Left lobe of liver (tissue), 2 donors: ENCODE measurements around the gene GNA12. TPM values are rescaled to one million over a fixed set of nuclear protein-coding genes. Genes with fewer than 3 reads are reported as not detected.

ENCODE experiments used
- ATAC-seq: fragments of 200-7000 bp; cut with Tn5 transposase; one replicate; pipeline ENCODE4 v1.9.1; 2020; ENCODE audit warnings: mild to moderate bottlenecking, moderate library complexity
- DNase-seq: peaks from one replicate; pipeline ENCODE4 v3.0.0-alpha.2; 2020; ENCODE audit warnings: low spot score
- total RNA-seq: library from RNA; stranded (reverse); gene quantifications from one replicate; pipeline ENCODE4 v1.2.1, GENCODE V29; 2021
- donor health status: DM: no; HTN: no; CAD: no; lungs with moderate emphysema.
- donor health status: DM: no; HTN: yes; CAD: no.

Gene GNA12, protein sequence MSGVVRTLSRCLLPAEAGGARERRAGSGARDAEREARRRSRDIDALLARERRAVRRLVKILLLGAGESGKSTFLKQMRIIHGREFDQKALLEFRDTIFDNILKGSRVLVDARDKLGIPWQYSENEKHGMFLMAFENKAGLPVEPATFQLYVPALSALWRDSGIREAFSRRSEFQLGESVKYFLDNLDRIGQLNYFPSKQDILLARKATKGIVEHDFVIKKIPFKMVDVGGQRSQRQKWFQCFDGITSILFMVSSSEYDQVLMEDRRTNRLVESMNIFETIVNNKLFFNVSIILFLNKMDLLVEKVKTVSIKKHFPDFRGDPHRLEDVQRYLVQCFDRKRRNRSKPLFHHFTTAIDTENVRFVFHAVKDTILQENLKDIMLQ
- 16.2 TPM for total RNA-seq

DNA sequence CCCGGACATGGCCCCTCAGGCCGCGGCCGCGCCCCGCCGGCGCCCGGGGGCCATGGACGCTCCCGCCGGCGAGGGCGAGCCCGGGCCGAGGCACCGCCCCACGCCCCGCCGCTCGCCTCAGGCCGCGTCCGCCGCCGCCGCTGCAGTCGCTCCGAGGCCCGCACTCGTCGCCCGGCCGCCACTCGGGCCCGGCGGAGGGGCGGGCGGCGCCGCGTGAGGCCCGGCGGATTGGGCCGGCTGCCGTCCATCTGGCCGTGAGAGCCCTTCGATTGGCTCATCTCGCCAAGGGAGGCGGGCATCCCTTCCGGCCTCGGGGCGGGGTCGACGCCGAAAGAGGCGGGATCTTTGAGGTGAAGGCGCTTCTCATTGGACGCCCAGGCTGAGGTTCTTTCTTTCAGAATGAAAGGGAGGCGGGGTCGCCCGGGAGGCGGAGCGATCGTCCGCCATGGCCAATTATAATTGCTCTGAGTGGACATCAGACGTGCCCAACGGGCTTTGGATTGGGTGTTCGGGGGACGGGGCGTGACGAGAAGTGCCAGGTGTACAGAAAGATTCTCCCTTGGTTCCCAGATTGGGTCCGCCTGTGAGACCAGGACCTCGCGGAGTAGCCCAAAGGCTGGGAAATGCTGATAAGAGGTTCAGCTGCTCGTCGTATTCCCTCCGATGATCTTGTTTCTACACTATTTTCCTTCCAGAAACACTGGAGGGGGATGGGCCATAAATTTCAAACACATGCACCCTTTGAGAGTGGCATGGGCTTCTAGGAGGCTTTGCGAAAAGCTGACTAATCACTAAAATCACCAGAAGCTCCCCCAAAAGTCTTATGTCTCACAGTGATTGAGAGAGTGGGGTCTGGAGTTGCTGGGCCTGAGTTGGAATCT, at the start of gene GNA12:
TSS of gene GNA12 (minus strand) at position 156 of the 881 bp plus-strand sequence. CDS start at position 9, 147 bp downstream.
- DNase-seq = peak; percentile 99
- ATAC-seq = peak; percentile 98

DNA sequence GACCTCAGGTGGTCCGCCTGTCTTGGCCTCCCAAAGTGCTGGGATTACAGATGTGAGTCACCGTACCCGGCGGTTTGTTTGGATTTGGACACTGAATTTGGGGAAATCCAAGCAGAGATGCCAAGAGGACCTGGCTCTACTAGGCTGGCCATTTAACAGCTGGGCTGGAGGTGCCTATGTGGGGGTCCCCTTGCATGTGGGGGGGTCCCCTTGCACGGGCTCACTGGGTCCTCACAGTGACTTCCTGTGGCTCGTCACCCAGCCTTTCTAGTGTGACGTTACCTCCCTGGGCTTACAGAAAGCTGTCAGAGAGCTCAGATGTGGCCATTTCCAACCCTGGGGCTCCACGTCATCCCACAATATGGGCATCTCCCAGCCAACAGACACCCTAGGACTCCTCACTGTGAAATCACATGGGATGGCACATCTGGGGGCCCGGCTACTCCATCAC, 49.3 kb upstream of the GNA12 start:
- no peak for ATAC-seq
- no peak for DNase-seq

DNA sequence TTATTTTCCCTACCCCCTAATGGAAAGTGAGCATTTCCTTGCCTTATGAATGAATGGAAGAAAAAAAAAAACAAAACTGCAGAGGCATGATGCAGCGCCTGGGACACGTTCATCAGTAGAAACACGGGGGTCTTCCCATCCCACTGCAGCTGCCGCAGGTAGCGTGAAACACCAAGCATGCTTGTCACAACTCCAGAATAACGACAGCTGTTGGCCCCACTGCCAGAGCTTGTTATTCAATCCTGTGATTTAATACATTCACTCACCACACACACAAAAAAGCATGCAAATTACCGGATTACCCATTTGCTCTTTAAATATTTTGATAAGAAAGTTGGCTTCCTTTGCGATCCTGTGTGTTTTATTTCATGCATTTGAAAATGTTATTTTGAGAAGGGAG, 48.4 kb upstream of the GNA12 start:
- DNase-seq (no peak), ATAC-seq (no peak)

DNA sequence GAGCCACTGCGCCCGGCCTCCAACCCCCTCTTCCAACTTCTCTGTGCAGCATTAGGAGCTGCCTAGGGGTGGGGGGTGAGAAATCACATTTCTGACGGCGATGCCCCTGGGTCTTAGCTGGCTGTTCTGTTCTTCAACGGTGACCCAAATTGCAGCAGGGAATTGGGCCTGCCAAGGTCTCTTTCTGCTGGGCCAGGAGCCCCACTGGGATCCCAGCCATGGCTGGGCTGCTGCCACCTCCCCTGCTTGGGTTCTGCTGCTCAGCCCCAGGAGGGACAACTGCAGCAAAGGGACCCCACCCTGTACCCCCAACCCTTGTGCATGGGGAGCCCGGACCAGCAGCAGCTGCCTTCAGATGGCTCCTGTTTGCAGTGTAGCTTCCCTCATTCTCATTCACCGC, 43.7 kb upstream of the GNA12 start:
- DNase-seq (no peak), ATAC-seq (no peak)

DNA sequence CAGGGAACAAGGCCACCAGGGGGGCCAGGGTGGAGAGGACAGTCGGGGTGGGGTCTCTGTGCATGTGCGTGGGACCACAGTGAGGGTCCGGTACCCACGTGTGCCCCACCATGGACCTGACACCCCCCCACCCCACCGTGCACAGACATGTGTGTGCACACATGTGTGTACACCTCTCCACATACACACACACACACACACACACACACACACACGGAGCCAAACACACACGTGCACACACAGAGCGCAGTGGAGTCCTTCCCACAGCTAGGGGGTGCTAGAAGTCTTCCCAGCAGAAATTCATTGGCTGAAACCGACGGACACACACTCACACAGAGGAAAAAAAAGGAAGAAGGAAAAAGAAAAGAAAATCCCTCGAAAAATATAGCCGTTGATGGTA, 42.8 kb upstream of the GNA12 start:
- DNase-seq (peak; percentile 53), ATAC-seq (peak; percentile 95)

DNA sequence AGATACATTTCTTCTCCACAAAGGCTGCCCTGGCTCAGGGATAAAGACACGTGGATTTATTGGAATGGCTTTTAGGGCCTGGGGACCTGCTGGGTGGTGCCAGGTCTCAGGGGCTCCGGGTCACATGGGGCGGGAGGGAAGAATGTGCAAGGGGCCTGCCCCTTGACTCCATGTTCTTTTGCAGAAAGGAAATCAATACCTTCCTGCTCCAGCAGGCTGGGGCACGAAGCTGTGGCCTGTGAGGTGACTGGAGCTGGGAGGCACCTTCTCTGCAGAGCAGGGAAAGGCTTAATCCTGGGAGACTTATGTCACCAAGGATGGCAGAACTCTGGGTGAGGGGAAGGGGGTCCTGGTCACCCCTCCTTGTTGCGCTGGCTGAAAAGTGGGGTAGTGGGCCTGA, 42.3 kb upstream of the GNA12 start:
- ATAC-seq (no peak), DNase-seq (no peak)

DNA sequence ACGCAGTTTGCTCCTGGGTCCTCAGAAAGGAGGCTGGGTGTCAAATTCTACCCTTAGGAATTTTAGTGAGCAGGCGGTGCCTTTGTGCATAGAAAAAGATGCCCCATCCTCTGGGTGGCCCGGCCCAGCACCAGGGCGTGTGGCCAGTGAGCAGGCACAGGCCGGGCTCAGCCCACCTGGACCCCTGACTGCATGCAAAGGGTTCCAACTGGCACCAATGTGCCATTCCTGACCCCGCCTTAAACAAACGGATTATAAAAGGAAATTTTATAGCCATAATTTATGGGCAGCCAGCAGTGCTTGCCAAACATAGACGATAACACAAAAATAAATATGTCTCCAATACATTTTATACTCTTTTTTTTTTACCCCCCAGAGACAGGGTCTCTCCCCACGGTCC, 40.1 kb upstream of the GNA12 start:
- ATAC-seq (no peak), DNase-seq (no peak)

DNA sequence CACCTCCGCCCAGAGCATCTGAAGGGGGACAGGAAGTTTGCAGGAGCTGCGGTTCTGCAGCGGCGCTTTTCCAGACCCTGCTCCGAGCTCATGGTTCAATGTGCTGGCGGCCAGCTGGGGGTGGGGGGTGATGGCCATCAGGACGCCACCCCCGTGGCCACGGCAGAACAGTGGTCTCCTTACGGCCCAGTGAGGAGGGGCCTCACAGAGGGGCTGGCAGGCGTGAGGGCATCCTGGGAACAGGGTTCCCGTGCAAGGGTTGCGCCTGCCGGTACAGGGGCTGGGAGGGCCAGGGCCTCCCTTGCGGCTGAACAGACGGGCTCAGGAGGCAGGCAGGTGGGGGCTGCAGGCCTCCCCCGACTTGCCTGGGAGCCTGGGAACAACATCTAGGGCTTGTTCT, 39.0 kb upstream of the GNA12 start:
- ATAC-seq (no peak), DNase-seq (no peak)

DNA sequence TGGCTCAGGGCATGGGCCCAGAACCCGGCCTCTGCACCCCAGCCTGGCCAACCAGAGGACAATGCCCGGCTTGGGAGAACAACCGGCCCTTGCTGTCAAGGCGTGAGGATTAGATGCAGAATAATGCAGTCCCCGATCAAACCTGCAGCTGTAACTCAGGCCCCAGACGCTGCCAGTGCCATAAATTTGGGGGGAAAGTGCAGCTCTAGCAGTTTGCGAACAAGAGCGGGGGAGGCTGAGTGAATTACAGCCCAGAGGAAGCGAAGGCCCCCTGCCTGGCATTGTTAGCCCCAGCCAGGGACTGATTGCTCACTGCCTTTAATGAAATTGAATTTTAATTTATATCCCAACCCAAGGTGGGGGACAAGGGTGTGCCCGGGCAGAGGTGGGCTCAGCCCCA, 38.0 kb upstream of the GNA12 start:
- ATAC-seq (no peak), DNase-seq (no peak)

DNA sequence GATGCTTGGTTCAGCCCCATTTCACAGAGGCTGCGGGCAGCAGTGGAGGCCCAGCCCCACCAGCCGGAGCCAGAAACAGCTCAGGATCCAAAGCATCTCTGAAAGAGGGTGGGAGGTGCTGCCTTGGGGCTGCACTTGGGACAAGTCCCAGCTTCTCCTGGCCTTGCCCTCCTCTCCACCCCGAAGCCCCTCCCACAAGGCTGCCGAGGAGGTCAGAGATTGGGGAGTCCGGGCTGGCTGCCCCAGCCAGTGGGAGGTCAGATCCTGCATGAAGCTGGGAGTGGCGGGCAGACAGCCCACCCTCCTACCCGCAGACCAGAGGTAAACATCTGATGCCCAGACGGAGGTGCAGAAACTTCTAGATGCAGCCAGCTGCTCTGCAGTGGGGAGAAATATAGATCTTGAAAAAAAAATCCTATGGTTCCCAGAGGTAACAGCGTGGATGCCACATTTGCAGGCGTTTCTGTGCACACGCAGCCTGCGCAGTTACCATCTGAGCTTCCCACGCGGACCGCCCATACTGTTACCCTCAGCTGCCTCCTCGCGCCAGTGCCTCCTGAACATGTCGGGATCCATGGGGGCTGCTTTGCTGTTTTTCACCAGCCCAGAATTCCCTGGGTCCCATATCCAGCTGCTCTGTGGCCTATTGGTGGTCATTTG, 36.9 kb upstream of the GNA12 start:
- DNase-seq (no peak), ATAC-seq (no peak)

DNA sequence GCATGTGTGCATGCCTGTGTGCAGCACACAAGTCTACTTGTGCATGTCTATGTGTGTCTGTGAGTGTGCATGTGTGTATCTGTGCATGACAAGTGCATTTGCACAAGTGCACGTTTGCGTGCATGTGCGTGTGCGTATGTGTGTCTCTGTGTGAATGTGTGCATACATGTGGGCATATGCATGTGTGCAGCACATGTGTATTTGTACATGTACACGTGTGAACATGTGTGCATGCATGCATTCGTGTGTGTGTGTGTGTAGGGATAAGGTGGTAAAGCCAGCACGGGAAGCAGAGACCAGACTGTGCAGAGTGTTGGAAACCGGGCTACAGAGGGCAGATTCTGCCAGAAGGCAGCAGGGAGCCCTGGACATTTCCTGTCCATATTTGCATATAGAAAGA, 35.9 kb upstream of the GNA12 start:
- ATAC-seq (no peak), DNase-seq (no peak)

DNA sequence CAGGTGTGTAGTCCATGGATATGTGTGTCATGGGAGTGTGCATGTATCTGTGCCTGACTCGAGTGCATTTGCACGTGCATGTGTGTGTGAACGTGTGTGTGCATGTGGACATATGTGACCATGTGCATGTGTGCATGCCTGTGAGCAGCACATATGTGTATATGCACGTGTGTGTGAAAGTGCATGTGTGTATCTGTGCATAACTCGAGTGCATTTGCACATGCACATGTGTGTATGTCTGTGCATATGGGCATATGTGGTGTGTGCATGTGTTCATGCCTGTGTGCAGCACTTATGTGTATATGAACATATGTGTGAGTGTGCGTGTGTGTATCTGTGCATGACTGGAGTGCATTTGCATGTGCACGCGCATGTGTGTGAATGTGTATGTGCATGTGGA, 35.2 kb upstream of the GNA12 start:
- DNase-seq (no peak), ATAC-seq (no peak)

DNA sequence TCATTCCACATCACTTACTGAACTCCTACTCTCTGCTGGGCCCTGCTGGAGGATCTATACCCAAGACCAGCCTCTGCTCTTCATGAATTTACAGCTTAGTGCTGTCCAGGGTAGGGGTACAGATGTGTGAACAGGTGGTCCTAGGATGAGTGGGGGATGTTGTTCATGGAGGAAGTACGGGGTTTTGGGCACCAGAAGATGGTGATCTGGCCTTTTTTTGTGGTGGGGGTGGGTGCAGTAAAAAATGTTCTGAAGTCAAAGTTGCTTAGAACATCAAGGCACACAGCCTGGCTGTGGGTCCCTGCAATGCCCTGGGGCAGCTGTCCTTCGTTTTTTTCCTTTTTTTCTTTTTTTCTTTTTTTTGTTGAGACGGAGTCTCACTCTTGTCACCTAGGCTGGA, 34.2 kb upstream of the GNA12 start:
- ATAC-seq (no peak), DNase-seq (no peak)

DNA sequence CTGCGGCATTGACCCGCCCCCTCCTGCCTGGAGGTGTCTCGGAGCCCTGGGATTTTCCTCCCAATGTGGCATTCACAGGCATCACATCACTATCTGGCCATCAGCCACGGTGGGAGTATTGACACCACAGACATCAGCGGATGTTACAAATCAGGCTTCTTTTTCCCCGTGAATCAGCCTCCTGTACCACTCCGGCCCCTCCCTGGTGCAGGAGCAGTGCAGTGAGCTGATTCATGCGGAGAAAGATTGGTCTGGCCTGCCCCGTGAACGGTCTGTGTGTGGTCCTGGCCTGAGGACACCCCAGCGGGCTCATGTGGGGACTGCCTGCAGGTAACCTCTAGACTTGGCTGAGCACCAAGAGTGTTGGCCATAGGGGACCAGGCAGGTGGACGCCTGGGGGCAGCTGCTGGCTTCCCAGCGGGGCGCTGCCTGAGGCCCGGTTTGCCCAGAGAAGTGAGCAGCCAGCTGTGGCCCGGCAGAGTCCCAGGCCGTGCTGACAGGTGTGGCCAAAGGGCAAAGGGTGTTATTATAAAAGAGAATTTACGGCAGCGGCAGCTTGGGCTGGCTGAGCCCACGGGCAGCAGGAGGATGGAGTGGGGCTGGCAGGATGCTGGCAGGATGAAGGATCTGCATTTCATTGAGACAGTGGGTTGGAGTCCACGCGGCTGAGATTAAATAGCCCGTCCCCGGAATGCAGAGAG, 32.1 kb upstream of the GNA12 start:
- ATAC-seq = no peak
- no peak for DNase-seq

DNA sequence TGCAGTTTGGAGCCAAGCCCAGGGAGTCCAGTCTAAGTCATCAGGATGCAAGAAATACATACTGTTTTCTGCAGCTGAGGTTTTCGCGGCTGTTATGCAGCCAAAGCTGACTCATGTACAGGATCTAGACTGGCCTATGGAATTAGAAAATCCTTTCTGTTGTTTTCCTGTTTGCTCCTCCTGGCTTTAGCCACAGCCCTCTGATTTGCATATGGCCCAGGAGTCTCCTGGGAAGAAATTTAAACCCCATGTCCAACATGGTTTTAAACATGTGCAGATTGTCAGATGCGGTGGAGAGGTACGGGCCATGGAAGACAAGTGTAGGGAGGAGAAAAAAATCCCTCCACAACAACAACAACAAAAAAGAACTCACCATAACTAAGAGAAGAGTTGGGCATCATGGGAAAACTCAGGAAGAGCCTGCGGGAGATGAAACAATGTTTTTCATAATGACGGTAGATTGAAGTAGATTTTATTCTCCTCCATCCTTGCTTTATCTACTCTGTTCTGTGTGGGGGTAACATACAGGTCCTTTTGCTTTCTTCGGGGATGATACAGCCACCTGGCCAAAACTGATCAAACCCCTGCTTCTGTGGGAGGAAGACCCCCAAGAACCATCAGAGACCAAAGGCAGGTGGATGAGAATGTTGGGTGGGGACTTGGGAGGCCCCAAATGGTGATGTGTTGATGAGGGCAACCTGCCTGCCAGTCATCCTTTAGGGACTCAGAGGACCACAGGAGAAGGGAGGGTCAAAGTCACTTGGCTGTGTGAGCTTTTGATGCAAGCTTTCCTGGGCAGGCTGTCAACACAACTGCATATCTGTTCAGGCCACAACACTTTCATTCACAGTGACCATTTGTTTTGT, 29.8 kb upstream of the GNA12 start:
- ATAC-seq (peak; percentile 39), DNase-seq (no peak)

DNA sequence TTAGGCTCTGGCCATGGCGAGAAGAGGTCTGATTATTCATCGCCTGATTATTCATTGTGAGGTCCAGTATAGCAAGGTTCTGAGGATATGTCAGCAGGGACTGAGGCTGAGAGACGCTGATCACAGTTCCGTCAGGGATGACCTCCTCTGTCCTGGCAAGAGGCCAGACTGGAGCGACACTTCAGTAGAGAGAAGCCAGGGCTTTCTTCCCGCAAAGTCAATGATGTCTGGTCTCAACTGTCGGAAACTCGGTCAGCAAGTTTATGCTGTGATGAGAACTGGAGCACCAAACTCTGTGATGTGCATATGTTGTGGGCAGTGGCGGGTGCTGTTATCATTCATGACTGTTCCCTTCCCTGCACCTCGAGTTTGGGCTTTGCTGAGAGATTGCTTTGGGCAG, 29.0 kb upstream of the GNA12 start:
- ATAC-seq (peak; percentile 50), DNase-seq (peak; percentile 56)

DNA sequence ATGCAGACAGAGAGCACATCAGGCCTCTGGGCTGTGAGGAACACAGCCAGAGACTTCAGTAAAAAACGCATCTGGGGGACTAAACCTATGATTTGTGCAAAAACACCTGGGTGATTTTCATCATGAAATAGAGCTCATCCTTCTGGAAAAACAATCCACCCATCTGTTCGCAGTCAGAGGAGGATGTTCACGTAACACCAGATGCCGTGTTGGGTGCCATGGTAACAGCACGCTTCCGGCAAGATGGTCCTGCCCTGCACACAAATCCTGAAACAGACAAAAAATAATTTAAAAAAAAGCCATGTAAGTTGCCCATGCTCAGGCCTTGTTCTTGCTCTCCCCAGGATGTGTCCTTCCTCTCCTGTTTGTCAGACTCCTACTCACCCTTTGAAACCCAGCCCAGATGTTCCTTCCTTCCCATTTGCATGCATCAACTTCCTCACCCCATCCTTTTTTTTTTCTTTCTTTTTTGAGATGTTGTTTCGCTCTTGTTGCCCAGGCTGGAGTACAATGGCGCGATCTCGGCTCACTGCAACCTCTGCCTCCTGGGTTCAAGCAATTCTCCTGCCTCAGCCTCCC, 28.3 kb upstream of the GNA12 start:
- DNase-seq = no peak
- ATAC-seq = no peak

DNA sequence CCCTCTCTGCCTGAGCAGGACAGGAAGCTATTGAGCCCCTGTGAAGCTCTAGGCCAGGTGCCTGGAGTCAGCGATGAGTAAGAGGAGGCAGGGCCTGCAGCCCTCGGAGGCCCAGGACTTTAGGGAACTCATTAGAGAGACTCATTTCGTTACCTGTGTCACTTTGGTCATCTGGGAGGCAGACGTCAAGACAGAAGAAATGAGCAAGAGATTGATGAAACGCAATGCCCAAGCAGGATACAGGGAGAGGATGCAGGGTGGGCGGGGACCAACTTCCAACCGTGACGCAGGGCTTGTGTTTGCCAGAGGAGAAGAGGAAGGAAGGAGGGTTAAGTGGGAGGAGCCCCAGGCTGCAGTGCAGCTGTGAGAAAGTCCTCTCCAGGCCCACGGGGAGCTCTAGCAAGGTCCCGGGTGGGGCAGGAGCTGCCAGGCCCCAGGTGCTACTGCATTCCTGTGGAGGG, 26.4 kb upstream of the GNA12 start:
- no peak for DNase-seq
- peak; percentile 77 for ATAC-seq

DNA sequence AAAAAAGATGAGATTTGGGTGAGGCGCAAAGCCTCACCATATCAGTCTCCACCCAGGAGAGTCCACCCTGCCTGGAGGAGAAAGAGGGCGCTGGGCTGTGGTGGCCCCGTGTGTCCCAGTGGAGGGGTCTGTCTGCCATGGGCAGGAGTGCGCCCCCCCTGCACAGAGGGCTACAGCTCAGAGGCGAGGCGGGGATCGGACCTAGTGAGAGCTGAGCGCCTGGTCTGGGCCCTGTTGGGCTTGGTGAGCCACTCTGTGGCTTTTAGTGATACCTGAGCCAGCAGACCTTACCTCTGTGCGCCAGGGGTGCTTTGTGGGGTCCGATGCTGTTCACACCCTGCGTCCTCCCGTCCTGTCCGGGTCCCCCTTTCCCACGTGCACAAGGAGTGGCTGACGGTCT, 25.9 kb upstream of the GNA12 start:
- no peak for DNase-seq
- ATAC-seq = no peak

DNA sequence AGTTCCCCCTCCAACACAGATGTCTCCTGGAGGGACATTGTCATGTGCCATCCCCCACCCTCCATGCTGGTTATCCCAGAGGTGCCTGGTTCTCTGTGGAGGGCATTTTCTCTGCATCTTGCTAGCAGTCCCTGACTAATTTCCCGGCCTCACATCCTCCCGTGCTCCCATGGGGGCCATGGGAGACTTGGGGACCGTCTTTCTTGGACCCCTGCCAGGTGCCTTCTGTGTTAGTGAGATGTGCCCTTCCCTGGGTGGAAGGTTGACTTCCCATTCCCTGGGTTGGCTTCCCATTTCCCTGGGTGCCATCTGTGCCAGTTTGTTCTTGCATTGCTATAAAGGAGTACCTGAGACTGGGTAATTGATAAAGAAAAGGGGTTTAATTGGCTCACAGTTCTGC, 22.5 kb upstream of the GNA12 start:
- ATAC-seq (no peak), DNase-seq (no peak)
